Transverse colon (tissue), 3 donors: Measurements from ENCODE around the gene NYNRIN.

Source experiments
- EP300 ChIP-seq: sonication (generic); formaldehyde crosslinking; IDR thresholded peaks from one replicate; pipeline ENCODE4 v1.6.1; 2017; ENCODE audit warnings: antibody characterized with exemption, low read depth
- POLR2A ChIP-seq: fragments of 450-650 bp; IDR thresholded peaks from one replicate; pipeline ENCODE4 v1.6.1; 2016; ENCODE audit warnings: antibody characterized with exemption, mild to moderate bottlenecking, moderate library complexity
- TF ChIP-seq, protein P1 (sequence below), 5 experiments: fragments of 200-600 bp in 3 of 5; fragments of 450-650 bp in 2 of 5; sonication (generic) in 3 of 5; IDR thresholded peaks; 1 replicate in 2 of 5; 2 replicates in 3 of 5; pipeline ENCODE4 v1.5.1; 2016 to 2017; ENCODE audit warnings: antibody characterized with exemption in 5 of 5, inconsistent platforms in 3 of 5, mild to moderate bottlenecking in 2 of 5, moderate library complexity in 1 of 5

DNA sequence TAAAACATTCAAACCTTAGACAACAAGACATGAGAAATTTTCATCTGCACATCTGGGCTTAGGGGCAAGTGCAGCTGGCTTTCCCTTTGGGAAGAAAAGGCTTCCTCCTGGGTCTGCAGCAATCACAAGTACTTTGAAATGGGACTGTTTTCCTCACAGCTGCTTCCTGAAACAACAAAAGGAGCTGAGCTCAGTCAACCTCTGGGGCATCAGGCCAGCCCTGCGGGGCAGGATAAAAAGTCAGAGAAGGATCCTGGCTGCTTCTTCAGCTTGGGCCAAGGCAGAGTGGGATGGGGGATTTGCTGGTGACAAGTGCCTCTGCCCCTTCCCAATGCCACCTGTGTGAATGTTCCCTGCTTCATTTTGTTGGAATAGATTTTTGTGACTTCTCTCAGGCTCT lies 59.9 kb downstream of the NYNRIN start:
- TF ChIP-seq, protein P1, sequence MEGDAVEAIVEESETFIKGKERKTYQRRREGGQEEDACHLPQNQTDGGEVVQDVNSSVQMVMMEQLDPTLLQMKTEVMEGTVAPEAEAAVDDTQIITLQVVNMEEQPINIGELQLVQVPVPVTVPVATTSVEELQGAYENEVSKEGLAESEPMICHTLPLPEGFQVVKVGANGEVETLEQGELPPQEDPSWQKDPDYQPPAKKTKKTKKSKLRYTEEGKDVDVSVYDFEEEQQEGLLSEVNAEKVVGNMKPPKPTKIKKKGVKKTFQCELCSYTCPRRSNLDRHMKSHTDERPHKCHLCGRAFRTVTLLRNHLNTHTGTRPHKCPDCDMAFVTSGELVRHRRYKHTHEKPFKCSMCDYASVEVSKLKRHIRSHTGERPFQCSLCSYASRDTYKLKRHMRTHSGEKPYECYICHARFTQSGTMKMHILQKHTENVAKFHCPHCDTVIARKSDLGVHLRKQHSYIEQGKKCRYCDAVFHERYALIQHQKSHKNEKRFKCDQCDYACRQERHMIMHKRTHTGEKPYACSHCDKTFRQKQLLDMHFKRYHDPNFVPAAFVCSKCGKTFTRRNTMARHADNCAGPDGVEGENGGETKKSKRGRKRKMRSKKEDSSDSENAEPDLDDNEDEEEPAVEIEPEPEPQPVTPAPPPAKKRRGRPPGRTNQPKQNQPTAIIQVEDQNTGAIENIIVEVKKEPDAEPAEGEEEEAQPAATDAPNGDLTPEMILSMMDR (IDR thresholded peaks at IDR 0.05): no peak
- TF ChIP-seq EP300 (no peak), POLR2A (no peak)
